Natural killer cell (primary cell): ENCODE results near the gene NOCT. TPM values are rescaled to one million over a fixed set of nuclear protein-coding genes. Genes with fewer than 3 reads are reported as not detected.

Experiments used
- ATAC-seq, 3 donors: fragments of 150-1000 bp in 2 of 3; fragments of 200-7000 bp in 1 of 3; cut with Tn5 transposase; 1 replicate in 1 of 3; 2 replicates in 2 of 3; pipeline ENCODE4 v1.10.0; 2021; ENCODE audit warnings: mild to moderate bottlenecking in 2 of 3, moderate library complexity in 2 of 3
- DNase-seq, 2 donors: peaks; one replicate each; pipeline versions ENCODE4 v3.0.0 to v3.0.0-alpha.2; 2013 to 2021; ENCODE audit warnings: mixed read lengths in 1 of 2
- H3K27ac ChIP-seq: one replicate; pipeline ENCODE4 v1.5.1; 2013; ENCODE audit warnings: mild to moderate bottlenecking, low read length
- H3K27me3 ChIP-seq: one replicate; pipeline ENCODE4 v1.6.1; 2013; ENCODE audit warnings: low read length; ENCODE audit not compliant: control insufficient read depth, insufficient read depth
- H3K36me3 ChIP-seq: one replicate; pipeline ENCODE4 v1.6.1; 2013; ENCODE audit warnings: low read length; ENCODE audit not compliant: control insufficient read depth, insufficient read depth
- H3K4me1 ChIP-seq: one replicate; pipeline ENCODE4 v1.6.1; 2013; ENCODE audit warnings: low read length; ENCODE audit not compliant: control insufficient read depth, insufficient read depth
- H3K4me3 ChIP-seq: one replicate; pipeline ENCODE4 v1.5.1; 2013; ENCODE audit warnings: low read length
- H3K9me3 ChIP-seq: one replicate; pipeline ENCODE4 v1.6.1; 2013; ENCODE audit warnings: low read length; ENCODE audit not compliant: control insufficient read depth, insufficient read depth
- H3K27ac Mint-ChIP-seq, 2 donors: one replicate each; pipeline ENCODE4 v1.8.0; 2022; ENCODE audit warnings: mild to moderate bottlenecking in 2 of 2, mixed read lengths in 2 of 2, moderate library complexity in 1 of 2
- H3K27me3 Mint-ChIP-seq, 2 donors: one replicate each; pipeline ENCODE4 v1.8.0; 2022; ENCODE audit warnings: low read depth in 2 of 2, mixed read lengths in 2 of 2
- H3K36me3 Mint-ChIP-seq: one replicate; pipeline ENCODE4 v1.8.0; 2022; ENCODE audit warnings: mixed read lengths
- H3K4me1 Mint-ChIP-seq, 2 donors: one replicate each; pipeline ENCODE4 v1.8.0; 2022; ENCODE audit warnings: mixed read lengths in 2 of 2
- H3K4me3 Mint-ChIP-seq: one replicate; pipeline ENCODE4 v1.8.0; 2022; ENCODE audit warnings: mild to moderate bottlenecking, moderate library complexity, mixed read lengths
- H3K9me3 Mint-ChIP-seq, 2 donors: one replicate each; pipeline ENCODE4 v1.8.0; 2022; ENCODE audit warnings: mixed read lengths in 2 of 2
- CTCF ChIP-seq: fragments of 200-600 bp; IDR thresholded peaks from one replicate; pipeline ENCODE4 v1.8.0; 2022; ENCODE audit warnings: antibody characterized with exemption
- WGBS: methylation state at CpG from one replicate; pipeline ENCODE4 v1.1.7; 2013; ENCODE audit warnings: missing lambda C conversion rate; ENCODE audit not compliant: insufficient coverage; 5-methylcytosine and 5-hydroxymethylcytosine counted together
- intact Hi-C: fragments of 100-400 bp; cut with micrococcal nuclease; formaldehyde crosslinking; loops from one replicate; pipeline ENCODE4 v1.14.2; 2022
- total RNA-seq, 4 donors: library from RNA; stranded (reverse); fragments of 120-200 nt in 1 of 4; gene quantifications; one replicate each; pipeline versions ENCODE4 v1.2.3 to v1.2.4, GENCODE V29; 2013 to 2022

NOCT gene
- 10 to 100 TPM; 17.6 to 28.5 (median 20.9) TPM for total RNA-seq
- total RNA-seq (2013), result 3.5 TPM

GRCh38 chr4:139015269-139015947 is at the start of gene NOCT:
Gene NOCT (plus strand): TSS chr4:139015781. CDS start chr4:139015982, 201 bp downstream.
- intact Hi-C loops, result loop anchor here (1.0 to 2.0 kb wide), 3 partner anchors 68 to 285 kb away; partner anchors contain the start of gene ELF2
- Mint-ChIP-seq H3K4me1 (peaks cover 10 to 11% of the 10 kb centered on the region in 2 donors), H3K36me3 (no peaks in the 10 kb centered on the region), H3K27ac (peak within 1 kb of the TSS; percentile 88 to 98), H3K9me3 (no peaks in the 10 kb centered on the region), H3K27me3 (peaks cover 0 to 4% of the 10 kb centered on the region in 2 donors), H3K4me3 (peak within 1 kb of the TSS; percentile 94)
- peak within 1 kb of the TSS; percentile 77 for H3K27ac ChIP-seq
- ATAC-seq (peak; percentile 86 to 95 (median 87)), DNase-seq (peak; percentile 90 to 97)
- no peaks in the 10 kb centered on the region for H3K9me3 ChIP-seq
- H3K4me1 ChIP-seq, result peaks cover 15% of the 10 kb centered on the region
- H3K27me3 ChIP-seq, result no peaks in the 10 kb centered on the region
- H3K36me3 ChIP-seq, result no peaks in the 10 kb centered on the region
- WGBS, result under 1% methylated on average over 62 of the region's 62 CpGs
- H3K4me3 ChIP-seq, result peak within 1 kb of the TSS; percentile 50
- no peak for TF ChIP-seq CTCF

- no peak overlapping the region for H3K4me3 ChIP-seq
- no peaks in the 10 kb centered on the region for H3K9me3 ChIP-seq
- no peak overlapping the region for H3K27ac Mint-ChIP-seq
- no peak overlapping the region for H3K4me3 Mint-ChIP-seq
- H3K4me1 ChIP-seq, result no peaks in the 10 kb centered on the region
- ATAC-seq (no peak), DNase-seq (no peak)
- no peaks in the 10 kb centered on the region for H3K9me3 Mint-ChIP-seq
- no peaks in the 10 kb centered on the region for H3K36me3 ChIP-seq
- no peaks in the 10 kb centered on the region for H3K27me3 ChIP-seq
- no peak overlapping the region for H3K27ac ChIP-seq
- no peaks in the 10 kb centered on the region for H3K4me1 Mint-ChIP-seq
- no peaks in the 10 kb centered on the region for H3K27me3 Mint-ChIP-seq
- 75% methylated on average over 2 of the region's 3 CpGs for WGBS
- intact Hi-C loops, result no loop called here
- no peaks in the 10 kb centered on the region for H3K36me3 Mint-ChIP-seq
- TF ChIP-seq CTCF, result no peak
Measured at GRCh38 chr4:138967313-138967712, 48.3 kb upstream of the NOCT start.

- no peak for TF ChIP-seq CTCF
- Mint-ChIP-seq H3K27me3 (no peaks in the 10 kb centered on the region), H3K36me3 (no peaks in the 10 kb centered on the region), H3K4me3 (no peak overlapping the region), H3K9me3 (no peaks in the 10 kb centered on the region), H3K27ac (no peak overlapping the region), H3K4me1 (peaks cover 0 to 5% of the 10 kb centered on the region in 2 donors)
- Histone ChIP-seq H3K27ac (no peak overlapping the region), H3K27me3 (no peaks in the 10 kb centered on the region), H3K4me3 (no peak overlapping the region), H3K36me3 (no peaks in the 10 kb centered on the region), H3K9me3 (no peaks in the 10 kb centered on the region), H3K4me1 (peaks cover 3% of the 10 kb centered on the region)
- WGBS, result 89% methylated on average over 9 of the region's 9 CpGs
- DNase-seq (no peak), ATAC-seq (no peak)
- intact Hi-C loops, result no loop called here
Measured at GRCh38 chr4:138972956-138973801, 42.4 kb upstream of the NOCT start.
